ENCODE data around the gene ZBTB2.

The ZBTB2 gene, protein sequence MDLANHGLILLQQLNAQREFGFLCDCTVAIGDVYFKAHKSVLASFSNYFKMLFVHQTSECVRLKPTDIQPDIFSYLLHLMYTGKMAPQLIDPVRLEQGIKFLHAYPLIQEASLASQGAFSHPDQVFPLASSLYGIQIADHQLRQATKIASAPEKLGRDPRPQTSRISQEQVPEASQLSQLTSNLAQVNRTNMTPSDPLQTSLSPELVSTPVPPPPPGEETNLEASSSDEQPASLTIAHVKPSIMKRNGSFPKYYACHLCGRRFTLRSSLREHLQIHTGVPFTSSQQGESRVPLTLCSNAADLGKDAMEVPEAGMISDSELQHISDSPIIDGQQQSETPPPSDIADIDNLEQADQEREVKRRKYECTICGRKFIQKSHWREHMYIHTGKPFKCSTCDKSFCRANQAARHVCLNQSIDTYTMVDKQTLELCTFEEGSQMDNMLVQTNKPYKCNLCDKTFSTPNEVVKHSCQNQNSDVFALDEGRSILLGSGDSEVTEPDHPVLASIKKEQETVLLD

GRCh38 chr6:151391471-151392413 is at the start of gene ZBTB2:
Gene ZBTB2 (minus strand): TSS chr6:151391559. CDS start chr6:151373637, 17,922 bp downstream.
- TF ChIP-seq, protein P1, sequence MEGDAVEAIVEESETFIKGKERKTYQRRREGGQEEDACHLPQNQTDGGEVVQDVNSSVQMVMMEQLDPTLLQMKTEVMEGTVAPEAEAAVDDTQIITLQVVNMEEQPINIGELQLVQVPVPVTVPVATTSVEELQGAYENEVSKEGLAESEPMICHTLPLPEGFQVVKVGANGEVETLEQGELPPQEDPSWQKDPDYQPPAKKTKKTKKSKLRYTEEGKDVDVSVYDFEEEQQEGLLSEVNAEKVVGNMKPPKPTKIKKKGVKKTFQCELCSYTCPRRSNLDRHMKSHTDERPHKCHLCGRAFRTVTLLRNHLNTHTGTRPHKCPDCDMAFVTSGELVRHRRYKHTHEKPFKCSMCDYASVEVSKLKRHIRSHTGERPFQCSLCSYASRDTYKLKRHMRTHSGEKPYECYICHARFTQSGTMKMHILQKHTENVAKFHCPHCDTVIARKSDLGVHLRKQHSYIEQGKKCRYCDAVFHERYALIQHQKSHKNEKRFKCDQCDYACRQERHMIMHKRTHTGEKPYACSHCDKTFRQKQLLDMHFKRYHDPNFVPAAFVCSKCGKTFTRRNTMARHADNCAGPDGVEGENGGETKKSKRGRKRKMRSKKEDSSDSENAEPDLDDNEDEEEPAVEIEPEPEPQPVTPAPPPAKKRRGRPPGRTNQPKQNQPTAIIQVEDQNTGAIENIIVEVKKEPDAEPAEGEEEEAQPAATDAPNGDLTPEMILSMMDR (IDR thresholded peaks at IDR 0.05) = no peak
- TF ChIP-seq ZFX (IDR thresholded peaks at IDR 0.05; ENCODE audit: borderline replicate concordance) = no peak
- H3K27ac ChIP-seq = peak within 1 kb of the TSS; percentile 100

DNA sequence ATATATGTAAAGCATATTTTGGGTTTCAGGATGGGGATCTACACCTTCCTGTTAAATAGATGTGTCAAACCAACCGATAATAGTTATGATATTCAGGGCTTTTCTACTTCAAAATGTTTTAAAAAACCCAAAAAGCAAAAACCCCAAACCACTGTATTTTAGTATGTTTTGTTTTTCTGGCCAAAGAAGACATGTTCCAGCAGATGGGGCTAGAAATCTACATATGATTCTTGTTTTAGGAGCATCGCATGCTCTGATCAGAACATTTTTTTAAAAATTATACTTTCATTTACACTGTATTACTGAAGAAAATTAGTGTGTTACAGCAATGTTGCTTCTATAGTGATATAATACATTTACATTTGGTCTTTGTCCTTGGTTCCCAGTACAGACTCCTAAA is 49.6 kb upstream of the ZBTB2 start:
- TF ChIP-seq, protein P1 (IDR thresholded peaks at IDR 0.05) = no peak
- no peak for TF ChIP-seq ZFX (IDR thresholded peaks at IDR 0.05; ENCODE audit: borderline replicate concordance)
- H3K27ac ChIP-seq = no peak overlapping the region

GRCh38 chr6:151440498-151440897 is 49.1 kb upstream of the ZBTB2 start:
- no peak for TF ChIP-seq ZFX (IDR thresholded peaks at IDR 0.05; ENCODE audit: borderline replicate concordance)
- TF ChIP-seq, protein P1 (IDR thresholded peaks at IDR 0.05) = no peak
- no peak overlapping the region for H3K27ac ChIP-seq

GRCh38 chr6:151437401-151437800 is 46.0 kb upstream of the ZBTB2 start:
- no peak for TF ChIP-seq ZFX (IDR thresholded peaks at IDR 0.05; ENCODE audit: borderline replicate concordance)
- TF ChIP-seq, protein P1 (IDR thresholded peaks at IDR 0.05) = no peak
- no peak overlapping the region for H3K27ac ChIP-seq

DNA sequence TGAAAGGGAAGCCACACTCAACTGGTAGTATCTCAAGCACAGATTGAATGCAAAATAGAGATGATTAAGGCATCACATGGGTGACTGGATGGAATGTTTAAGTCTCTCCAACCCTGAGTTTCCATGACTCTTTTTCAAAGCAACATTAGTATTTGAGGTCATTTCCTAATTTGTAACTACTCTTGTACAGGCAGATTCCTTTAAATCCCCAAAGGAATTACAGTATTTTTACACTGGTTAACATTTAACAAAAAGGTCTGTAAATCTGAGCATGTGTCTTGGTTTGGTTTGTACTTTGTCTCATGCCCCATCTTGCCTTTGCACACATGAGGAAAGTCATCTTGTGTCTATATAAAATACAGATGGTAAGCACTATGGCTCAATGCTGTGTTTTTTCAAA is 45.4 kb upstream of the ZBTB2 start:
- TF ChIP-seq, protein P1 (IDR thresholded peaks at IDR 0.05) = no peak
- no peak for TF ChIP-seq ZFX (IDR thresholded peaks at IDR 0.05; ENCODE audit: borderline replicate concordance)
- no peak overlapping the region for H3K27ac ChIP-seq

DNA sequence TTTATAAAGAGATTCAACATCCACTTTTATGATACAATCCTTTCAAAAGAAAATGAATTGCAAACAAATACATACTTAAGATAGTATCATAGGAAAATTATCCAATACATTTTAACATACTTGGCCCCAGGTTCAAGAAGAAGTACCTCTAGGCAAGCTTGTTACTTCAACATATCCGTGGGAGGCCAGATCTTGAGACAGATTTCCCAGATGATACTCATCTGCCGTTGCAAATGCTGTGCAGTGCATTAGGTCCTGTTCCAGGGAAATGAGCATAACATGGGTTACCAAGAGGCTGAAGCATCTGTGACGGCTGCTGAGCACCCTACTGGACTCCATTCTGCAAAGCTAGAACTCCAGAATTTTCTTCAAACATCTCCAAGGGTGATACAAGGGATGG is 44.9 kb upstream of the ZBTB2 start:
- no peak overlapping the region for H3K27ac ChIP-seq
- no peak for TF ChIP-seq ZFX (IDR thresholded peaks at IDR 0.05; ENCODE audit: borderline replicate concordance)

DNA sequence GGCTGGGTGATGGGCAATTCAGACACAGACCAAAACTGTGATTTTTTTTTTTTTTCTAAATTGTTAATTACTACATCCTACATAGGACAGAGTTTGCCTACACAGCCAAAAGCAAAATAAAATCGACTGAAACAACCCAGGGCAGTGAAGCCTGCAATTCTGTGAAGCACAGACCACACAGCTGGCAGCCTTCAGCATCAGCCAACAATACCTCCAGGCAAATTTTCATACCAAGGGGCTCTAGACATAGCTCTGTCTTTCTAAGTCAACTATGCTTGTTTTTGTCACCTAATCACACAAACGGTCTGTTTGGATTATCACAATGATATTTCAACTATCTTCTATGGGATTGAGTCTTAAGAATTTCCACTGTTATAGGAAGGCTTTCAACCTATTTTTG is 43.0 kb upstream of the ZBTB2 start:
- H3K27ac ChIP-seq = no peak overlapping the region
- TF ChIP-seq, protein P1 (IDR thresholded peaks at IDR 0.05) = no peak
- TF ChIP-seq ZFX (IDR thresholded peaks at IDR 0.05; ENCODE audit: borderline replicate concordance) = no peak
